Measurements from ENCODE around the gene MGAT4B. TPM values are rescaled to one million over a fixed set of nuclear protein-coding genes. Genes with fewer than 3 reads are reported as not detected.

Gene MGAT4B
- total RNA-seq, 4 donors from 2014 or later, result 42.5 to 58.5 (median 47.2) TPM

GRCh38 chr5:179783128-179783527 is 23.5 kb downstream of the MGAT4B start:
- 88 to 97% methylated on average over 1 to 6 of the region's 9 CpGs for WGBS, 2 donors (ENCODE audit: low coverage in 1 of 2)

GRCh38 chr5:179781846-179782245 is 24.8 kb downstream of the MGAT4B start:
- no peak for ATAC-seq
- H3K27ac ChIP-seq, result no peak overlapping the region
- 67 to 73% methylated on average over 1 to 3 of the region's 4 CpGs for WGBS, 2 donors (ENCODE audit: low coverage in 1 of 2)

More at GRCh38 chr5:179783128-179783527, 23.5 kb downstream of the MGAT4B start:
- Histone ChIP-seq H3K4me1 (no peaks in the 10 kb centered on the region), H3K36me3 (peaks cover 0 to 27% of the 10 kb centered on the region in 2 donors), H3K27ac (no peak overlapping the region), H3K27me3 (no peaks in the 10 kb centered on the region), H3K4me3 (no peak overlapping the region), H3K9me3 (no peaks in the 10 kb centered on the region)
- TF ChIP-seq POLR2A (IDR thresholded peaks at IDR 0.05), result no peak
- TF ChIP-seq CTCF (IDR thresholded peaks at IDR 0.05), result no peak
- no peak for TF ChIP-seq EP300 (IDR thresholded peaks at IDR 0.05)
- TF ChIP-seq POLR2AphosphoS5 (IDR thresholded peaks at IDR 0.05), result no peak
- no peak for ATAC-seq

DNA sequence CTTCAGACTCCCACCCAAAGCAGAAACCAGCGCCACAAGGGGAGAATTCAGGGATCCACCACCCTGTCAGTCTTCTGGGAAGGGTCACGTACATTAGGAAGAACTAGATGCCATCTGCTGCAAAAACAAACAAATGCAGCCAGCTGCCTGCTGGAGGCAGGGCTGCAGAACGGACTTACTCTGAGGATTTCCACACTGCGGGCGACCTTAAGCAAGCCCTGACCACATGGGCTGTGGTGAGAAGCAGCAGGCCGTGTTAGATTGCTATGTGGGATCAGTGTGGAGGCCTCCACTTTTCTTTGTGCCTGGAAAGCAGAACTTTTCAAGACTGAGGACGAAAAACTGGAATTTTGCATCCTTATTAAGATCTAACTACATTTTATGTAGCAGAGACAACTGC is 26.3 kb downstream of the MGAT4B start:
- peaks cover 0 to 50% of the 10 kb centered on the region in 2 donors for H3K36me3 ChIP-seq
- no peak for TF ChIP-seq POLR2A (IDR thresholded peaks at IDR 0.05)
- TF ChIP-seq POLR2AphosphoS5 (IDR thresholded peaks at IDR 0.05), result no peak
- no peak for TF ChIP-seq EP300 (IDR thresholded peaks at IDR 0.05)
- TF ChIP-seq CTCF (IDR thresholded peaks at IDR 0.05), result no peak
- 85 to 88% methylated on average over 4 to 5 of the region's 7 CpGs for WGBS, 2 donors (ENCODE audit: low coverage in 1 of 2)

More at GRCh38 chr5:179781846-179782245, 24.8 kb downstream of the MGAT4B start:
- Histone ChIP-seq H3K4me3 (no peak overlapping the region), H3K27me3 (no peaks in the 10 kb centered on the region), H3K4me1 (no peaks in the 10 kb centered on the region), H3K9me3 (no peaks in the 10 kb centered on the region), H3K36me3 (peaks cover 0 to 37% of the 10 kb centered on the region in 2 donors)
- no peak for TF ChIP-seq POLR2A (IDR thresholded peaks at IDR 0.05)
- TF ChIP-seq EP300 (IDR thresholded peaks at IDR 0.05), result no peak
- no peak for TF ChIP-seq CTCF (IDR thresholded peaks at IDR 0.05)
- no peak for TF ChIP-seq POLR2AphosphoS5 (IDR thresholded peaks at IDR 0.05)

GRCh38 chr5:179779826-179780225 is 26.8 kb downstream of the MGAT4B start:
- peaks cover 0 to 55% of the 10 kb centered on the region in 2 donors for H3K36me3 ChIP-seq
- no peaks in the 10 kb centered on the region for H3K4me1 ChIP-seq
- H3K27ac ChIP-seq, result no peak overlapping the region
- no peaks in the 10 kb centered on the region for H3K9me3 ChIP-seq
- no peaks in the 10 kb centered on the region for H3K27me3 ChIP-seq
- no peak for TF ChIP-seq POLR2A (IDR thresholded peaks at IDR 0.05)
- no peak for TF ChIP-seq CTCF (IDR thresholded peaks at IDR 0.05)
- TF ChIP-seq EP300 (IDR thresholded peaks at IDR 0.05), result no peak
- no peak for TF ChIP-seq POLR2AphosphoS5 (IDR thresholded peaks at IDR 0.05)
- 66 to 92% methylated on average over 2 of the region's 4 CpGs for WGBS, 2 donors (ENCODE audit: low coverage in 1 of 2)
- no peak for ATAC-seq
- no peak overlapping the region for H3K4me3 ChIP-seq

More for the DNA sequence above, 26.3 kb downstream of the MGAT4B start:
- Histone ChIP-seq H3K27ac (no peak overlapping the region), H3K9me3 (no peaks in the 10 kb centered on the region), H3K27me3 (no peaks in the 10 kb centered on the region), H3K4me3 (no peak overlapping the region), H3K4me1 (no peaks in the 10 kb centered on the region)
- no peak for ATAC-seq

DNA sequence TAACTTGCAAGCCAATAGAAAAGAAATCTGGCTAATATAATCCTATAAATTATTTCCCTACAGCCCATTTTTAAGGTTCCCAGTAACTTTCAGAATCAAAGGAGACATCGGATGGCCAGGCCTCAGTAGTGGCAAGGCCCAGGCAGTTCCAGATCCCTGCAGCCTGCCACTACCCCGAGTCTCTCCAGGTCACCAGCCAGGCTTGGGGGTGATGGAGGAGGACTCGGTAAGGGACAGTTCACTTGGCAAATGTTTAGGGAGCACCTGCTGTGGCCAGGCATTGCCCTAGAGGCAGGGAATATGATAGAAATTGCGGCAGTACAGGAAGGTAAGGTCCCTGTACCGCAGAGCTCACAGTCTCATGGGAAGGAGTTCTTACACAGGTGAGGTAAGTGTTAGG is 28.1 kb downstream of the MGAT4B start:
- H3K27ac ChIP-seq, result no peak overlapping the region
- no peak for ATAC-seq
- H3K27me3 ChIP-seq, result no peaks in the 10 kb centered on the region
- no peaks in the 10 kb centered on the region for H3K4me1 ChIP-seq
- H3K4me3 ChIP-seq, result no peak overlapping the region
- TF ChIP-seq POLR2A (IDR thresholded peaks at IDR 0.05) (no peak), POLR2AphosphoS5 (IDR thresholded peaks at IDR 0.05) (no peak), CTCF (IDR thresholded peaks at IDR 0.05) (no peak), EP300 (IDR thresholded peaks at IDR 0.05) (no peak)
- peaks cover 0 to 67% of the 10 kb centered on the region in 2 donors for H3K36me3 ChIP-seq
- WGBS, 2 donors (ENCODE audit: low coverage in 1 of 2), result 56 to 82% methylated on average over 2 to 4 of the region's 5 CpGs
- no peaks in the 10 kb centered on the region for H3K9me3 ChIP-seq
